Measurements from ENCODE around the gene ZNF766.
A peak's percentile ranks its signal among the peaks of the same experiment; 100 is the strongest.
"Not testable (repeated sequence)": the region's sequence is repeated elsewhere in the genome, so short reads cannot be mapped to it uniquely, and the experiment has no call there.

Gene ZNF766

DNA sequence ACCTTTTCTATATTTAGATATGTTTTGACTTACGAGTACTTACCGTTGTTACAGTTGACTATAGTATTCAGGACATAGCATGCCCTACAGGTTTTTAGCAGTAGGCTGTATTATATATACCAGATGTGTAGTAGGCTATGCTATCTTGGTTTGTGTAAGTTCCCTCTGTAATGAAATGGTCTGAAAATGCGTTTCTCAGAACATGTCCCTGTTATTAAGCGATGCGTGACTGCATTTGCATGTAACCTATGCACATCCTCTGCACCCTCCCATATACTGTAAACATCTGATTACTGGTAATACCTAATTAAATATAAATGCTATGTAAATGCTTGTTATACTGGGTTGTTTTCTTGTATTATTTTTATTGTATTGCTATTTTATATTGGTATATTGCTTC, 6.6 kb downstream of the ZNF766 start:
- DNase-seq (ENCODE audit: low read depth), result no peak

GRCh38 chr19:52277471-52277870, 8.1 kb downstream of the ZNF766 start:
- no peak for DNase-seq (ENCODE audit: low read depth)

DNA sequence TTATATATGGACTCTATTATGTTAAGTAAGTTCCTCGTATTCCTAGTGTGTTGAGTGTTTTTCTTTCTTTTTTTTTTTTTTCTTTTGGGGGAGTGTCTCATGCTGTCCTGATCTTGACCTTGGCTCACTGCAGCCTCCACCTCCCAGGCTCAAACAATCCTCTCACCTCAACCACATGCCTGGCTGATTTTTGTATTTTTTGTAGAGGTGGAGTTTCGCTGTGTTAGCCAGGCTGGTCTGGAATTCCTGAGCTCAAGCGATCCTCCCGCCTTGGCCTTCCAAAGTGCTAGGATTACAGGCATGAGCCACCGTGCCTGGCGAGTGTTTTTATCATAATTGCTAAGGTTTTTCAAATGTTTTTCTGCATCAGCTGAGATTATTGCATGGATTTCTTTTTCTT, 16.9 kb downstream of the ZNF766 start:
- no peak for DNase-seq (ENCODE audit: low read depth)

DNA sequence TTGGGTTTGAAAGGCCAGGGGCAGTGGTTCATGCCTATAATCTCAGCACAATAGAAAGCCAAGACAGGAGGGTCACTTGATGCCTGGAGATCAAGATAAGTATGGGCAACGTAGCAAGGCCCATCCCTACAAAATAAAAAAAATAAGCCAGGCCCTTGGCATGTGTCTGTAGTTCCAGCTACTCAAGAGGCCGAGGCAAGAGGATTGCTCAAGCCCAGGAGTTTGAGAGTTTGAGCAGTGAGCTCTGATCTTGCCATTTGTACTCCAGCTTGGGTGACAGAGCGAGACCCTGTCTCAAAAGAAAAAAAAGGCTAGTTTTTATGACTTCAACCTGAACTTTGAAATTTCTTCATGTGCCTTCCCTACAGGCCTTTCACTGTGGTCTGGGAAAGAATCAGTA, 22.4 kb downstream of the ZNF766 start:
- no peak for DNase-seq (ENCODE audit: low read depth)

GRCh38 chr19:52292946-52293345, 23.6 kb downstream of the ZNF766 start:
- DNase-seq (ENCODE audit: low read depth), result not testable (repeated sequence)

DNA sequence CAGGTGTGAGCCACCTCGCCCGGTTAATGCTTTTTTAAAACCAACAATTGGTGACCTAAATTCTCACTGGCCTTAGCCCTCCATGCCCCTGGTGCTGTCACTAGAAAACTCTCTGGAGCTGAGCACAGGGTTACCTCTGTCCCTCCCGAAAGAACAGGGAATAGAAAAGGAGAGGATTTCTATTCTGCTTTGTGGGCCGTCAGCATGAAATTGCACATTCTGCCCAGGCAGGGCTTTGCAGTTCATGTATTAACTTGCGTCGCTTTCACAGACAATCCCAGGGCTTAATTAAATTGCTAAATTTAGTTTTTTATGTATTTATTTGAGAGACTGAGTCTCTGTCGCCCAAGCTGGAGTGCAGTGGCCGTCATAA, 27.0 kb downstream of the ZNF766 start:
- DNase-seq (ENCODE audit: low read depth), result no peak

DNA sequence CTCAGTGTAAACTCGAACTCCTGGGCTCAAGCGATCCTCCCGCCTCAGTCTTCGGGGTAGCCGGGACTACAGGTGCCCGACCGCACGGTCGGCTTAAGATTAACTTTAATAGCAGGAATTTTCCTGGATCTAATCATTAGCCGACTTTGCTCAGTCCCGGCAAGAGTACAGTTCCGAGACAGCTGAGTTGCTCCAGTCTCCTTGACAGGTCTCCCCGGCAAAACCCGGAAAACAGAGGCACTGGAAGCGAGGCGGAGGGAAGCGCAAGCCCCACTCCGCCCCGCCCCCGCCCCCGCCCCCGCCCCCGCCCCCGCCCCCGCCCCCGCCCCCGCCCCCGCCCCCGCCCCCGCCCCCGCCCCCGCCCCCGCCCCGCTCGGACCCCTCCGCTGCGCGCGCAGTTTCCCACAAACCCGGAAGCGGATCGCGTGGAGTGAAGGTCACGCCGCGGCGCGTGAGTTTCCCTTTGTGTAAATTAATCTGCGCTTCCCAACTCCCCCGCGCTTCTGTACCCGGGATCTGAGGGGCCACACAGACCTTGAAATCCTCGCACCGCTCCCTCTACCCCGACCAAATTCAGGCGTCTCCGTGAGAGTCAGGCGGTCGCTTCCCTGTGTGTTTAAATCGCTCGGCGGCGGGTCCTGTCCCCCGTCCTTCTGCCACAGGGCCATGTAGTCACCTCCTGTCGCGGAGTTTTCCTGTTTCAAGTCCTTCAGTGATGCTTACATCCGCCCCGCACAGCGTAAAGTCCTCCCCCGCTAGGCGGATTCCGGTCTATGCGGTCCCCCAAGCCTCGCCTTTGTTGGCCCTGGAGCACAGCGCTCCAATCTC, 27.6 kb downstream of the ZNF766 start, which contains the start of gene ZNF480:
ZNF480 (plus strand) TSS at position 397 of the 828 bp plus-strand sequence. CDS start 3,244 bp downstream, outside the sequence.
- DNase-seq (ENCODE audit: low read depth), result peak; percentile 76

DNA sequence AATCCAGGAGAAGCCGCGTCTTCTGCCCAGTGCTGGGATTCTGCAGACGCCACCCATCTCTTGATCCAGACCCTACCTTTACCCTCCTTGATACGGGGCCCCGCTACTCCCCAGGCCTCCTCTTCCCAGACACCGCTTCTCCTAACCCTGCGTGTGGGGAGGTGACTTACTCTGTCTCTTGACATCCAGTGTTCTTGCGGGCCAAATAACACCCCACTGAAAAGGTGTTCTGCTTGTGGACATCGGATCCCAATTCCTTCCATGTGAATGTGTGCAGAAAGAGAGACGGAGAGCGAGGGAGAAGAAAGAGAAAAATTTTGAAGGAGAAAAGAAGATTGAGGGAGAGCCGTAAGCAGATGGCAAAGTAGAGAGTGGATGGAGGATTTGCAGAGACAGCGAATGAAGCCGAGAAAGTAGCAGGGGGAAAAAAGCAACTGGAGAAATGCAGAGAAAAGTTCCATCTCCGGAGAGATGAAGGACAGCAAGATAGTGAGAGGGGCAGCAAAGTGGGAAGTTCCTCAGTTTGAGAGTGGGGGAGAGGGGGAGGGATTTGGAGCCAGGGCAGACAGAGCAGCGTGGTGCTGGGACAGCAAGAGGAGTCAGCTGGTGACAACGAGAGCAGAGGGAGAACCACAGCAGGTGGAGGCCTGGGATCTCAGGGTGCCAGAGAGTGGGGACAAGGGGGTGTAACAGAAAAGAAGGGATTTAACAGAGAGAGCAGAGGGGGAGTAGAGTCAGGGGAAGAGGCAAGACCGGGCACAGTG, 28.4 kb downstream of the ZNF766 start:
- no peak for DNase-seq (ENCODE audit: low read depth)

- no peak for DNase-seq (ENCODE audit: low read depth)
Observed at GRCh38 chr19:52307275-52307674, 37.9 kb downstream of the ZNF766 start.

- DNase-seq (ENCODE audit: low read depth), result no peak
Observed at GRCh38 chr19:52322429-52322828, 53.0 kb downstream of the ZNF766 start.

- DNase-seq (ENCODE audit: low read depth), result no peak
Observed at GRCh38 chr19:52331757-52332156, 62.4 kb downstream of the ZNF766 start.

- no peak for DNase-seq (ENCODE audit: low read depth)
Observed at GRCh38 chr19:52335768-52336116, 66.4 kb downstream of the ZNF766 start.

GRCh38 chr19:52336117-52336790, 66.9 kb downstream of the ZNF766 start, which contains the start of gene ZNF610:
TSS of gene ZNF610 (plus strand) at chr19:52336243. CDS start at chr19:52349173, 12,930 bp downstream.
- DNase-seq (ENCODE audit: low read depth), result peak; percentile 59

GRCh38 chr19:52336791-52337381, 67.5 kb downstream of the ZNF766 start:
- no peak for DNase-seq (ENCODE audit: low read depth)

GRCh38 chr19:52339022-52339421, 69.6 kb downstream of the ZNF766 start:
- DNase-seq (ENCODE audit: low read depth), result not testable (repeated sequence)

DNA sequence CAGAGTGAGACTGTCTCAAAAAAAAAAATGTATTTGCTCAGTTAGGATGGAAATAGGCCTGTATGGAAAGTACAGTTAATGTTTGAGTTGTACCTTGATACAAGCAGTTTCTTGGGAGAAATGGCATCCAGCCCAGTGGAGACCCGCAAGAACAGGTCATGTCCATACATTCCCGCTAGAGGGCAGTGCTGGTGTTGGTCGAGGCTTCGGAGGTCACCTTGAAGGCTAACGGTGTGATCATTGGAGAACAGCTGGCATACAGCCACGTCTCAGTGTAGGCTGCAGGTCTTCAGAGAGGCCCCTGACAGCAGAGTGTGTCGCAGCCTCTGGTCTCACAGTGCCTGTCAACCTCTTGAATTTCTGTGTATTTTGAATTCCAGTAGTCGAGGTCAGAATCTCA, 74.2 kb downstream of the ZNF766 start:
- DNase-seq (ENCODE audit: low read depth), result peak; percentile 4

DNA sequence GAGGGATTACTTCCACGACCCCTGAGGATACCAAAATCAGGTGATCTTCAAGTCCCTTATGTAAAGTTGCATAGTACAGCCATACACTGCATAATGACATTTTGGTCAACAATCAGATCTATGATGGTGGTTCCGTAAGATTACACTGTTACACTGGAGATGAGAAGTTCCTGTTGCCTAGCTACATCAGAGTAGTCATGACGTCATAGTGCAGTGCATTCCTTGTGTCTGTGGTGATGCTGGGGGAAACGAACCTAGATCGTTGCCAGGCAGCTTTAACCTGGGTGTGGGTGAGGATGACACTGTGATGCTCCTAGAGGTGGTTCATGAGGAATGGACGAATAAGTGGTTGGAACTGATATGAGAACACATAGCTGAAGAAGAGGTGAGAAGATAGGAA, 75.8 kb downstream of the ZNF766 start:
- no peak for DNase-seq (ENCODE audit: low read depth)
